GM10847 (cell line): ENCODE measurements around the gene CHMP5.

Experiments used
- POLR2A ChIP-seq: IDR thresholded peaks from 2 replicates; pipeline ENCODE4 v1.6.1; 2011; ENCODE audit not compliant: insufficient read length; ENCODE audit errors: extremely low read depth

Gene CHMP5

GRCh38 chr9:33233626-33234342 lies 31.1 kb upstream of the CHMP5 start:
- no peak for TF ChIP-seq POLR2A

GRCh38 chr9:33234511-33235467 lies 30.1 kb upstream of the CHMP5 start:
- TF ChIP-seq POLR2A, result no peak

DNA sequence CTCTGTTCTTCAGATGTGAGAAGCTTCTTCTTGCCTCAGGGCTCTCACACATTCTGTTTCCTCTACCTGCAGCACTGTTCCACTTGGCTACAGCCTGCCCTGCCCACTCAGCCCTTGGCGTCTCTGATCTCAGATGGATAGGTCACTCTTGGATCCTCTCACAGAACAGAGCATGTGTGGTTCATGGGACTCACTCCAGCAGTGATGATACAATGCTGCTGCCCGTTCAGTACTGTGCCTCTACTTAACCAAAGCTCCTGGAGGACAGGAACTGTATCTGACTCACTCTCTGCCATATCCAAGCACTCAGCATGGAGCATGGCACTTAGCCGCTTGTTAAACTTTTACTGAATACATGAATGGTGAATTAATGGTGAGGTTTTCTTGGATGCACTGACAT lies 28.3 kb upstream of the CHMP5 start:
- no peak for TF ChIP-seq POLR2A

DNA sequence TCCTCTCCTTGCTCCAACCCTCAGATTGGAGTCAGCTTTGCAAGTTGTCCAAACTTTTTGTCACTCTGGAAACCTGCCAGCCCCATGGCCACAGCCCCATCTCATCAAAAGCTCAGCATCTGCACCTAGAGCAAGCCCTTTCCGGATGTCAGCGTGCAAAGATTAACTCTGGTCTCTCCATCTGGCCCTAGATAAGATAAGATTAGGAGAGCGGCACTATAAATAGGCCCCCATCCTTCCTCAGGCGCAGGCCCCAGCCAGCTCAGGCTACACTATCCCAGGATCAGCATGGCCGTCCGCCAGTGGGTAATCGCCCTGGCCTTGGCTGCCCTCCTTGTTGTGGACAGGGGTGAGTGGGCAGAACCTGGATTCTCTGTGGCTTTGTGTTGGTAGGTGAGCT lies 24.9 kb upstream of the CHMP5 start, which contains the start of gene SPINK4:
Gene SPINK4 (plus strand): TSS at position 247 of the 400 bp plus-strand sequence. CDS start 42 bp downstream, at position 289.
- TF ChIP-seq POLR2A, result no peak

- no peak for TF ChIP-seq POLR2A
Observed at GRCh38 chr9:33241298-33241697, 23.6 kb upstream of the CHMP5 start.

DNA sequence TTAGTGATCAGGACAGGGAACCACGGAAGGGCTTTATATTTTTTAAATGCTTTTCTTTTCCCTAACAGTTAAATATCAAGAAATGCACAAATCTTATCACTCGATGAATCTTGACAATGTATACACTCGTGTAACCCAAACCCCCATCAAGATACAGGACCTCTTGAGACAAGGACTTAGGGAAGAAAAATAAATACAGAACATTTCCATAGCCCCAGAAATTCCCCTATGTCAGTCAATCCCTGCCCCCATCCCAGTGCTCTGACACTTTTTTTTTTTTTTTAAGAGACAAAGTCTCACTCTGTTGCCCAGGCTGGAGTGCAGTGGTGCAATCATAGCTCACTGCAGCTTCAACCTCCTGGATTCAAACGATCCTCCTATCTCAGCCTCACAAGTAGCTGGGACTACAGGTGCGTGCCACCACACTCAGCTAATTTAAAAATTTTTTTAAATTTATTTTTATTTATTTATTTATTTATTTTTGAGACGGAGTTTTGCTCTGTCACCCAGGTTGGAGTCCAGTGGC lies 22.2 kb upstream of the CHMP5 start:
- TF ChIP-seq POLR2A, result no peak

DNA sequence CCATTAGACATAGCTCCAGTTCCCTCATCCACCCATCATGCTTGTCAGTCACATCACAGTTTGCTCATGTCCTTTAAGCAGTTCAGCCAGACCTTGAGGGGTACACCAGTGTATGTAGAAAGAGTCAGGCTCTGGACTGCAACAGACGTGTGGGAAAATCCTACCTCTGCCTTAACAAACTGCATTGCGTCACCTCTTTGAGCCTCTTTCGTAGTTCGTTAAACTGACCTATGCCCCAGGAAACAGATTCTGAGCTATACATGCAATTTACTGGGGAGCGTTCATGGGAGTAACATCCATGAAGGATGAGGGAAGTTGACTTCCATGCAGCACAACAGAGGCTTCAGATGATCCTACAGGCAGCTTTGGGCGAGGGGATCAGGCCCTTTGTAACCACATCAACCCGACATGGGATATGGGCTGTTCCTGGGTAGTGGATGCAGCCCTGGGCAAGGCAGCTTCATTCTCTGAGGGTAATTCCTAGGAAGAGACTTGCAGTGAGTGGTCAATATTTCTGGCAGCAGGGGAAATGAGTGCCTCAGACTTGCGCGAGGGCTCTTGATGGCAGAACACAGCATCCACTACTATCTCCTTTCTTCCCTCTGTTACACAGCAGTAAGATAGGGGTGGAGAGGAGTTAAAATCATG lies 20.6 kb upstream of the CHMP5 start:
- TF ChIP-seq POLR2A, result no peak

DNA sequence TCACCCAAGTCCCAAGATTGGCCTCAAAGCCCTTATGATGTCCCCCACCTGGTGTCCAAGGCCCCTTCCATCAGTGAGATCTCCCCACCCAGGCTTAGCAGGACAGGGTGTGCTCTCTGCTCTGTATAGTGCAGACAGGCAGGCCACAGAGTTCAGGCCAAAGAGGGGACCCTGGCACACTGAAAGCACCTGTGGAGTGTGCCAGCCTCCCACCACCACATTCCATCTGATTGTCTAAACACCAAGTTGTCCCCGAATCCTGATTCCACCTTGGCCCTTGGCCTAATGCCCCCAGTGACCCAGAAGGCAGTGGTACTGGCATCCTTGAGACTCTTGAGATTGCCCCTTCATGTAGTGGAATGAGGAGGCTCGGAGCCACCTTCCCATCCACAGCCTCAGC lies 19.5 kb upstream of the CHMP5 start:
- no peak for TF ChIP-seq POLR2A

DNA sequence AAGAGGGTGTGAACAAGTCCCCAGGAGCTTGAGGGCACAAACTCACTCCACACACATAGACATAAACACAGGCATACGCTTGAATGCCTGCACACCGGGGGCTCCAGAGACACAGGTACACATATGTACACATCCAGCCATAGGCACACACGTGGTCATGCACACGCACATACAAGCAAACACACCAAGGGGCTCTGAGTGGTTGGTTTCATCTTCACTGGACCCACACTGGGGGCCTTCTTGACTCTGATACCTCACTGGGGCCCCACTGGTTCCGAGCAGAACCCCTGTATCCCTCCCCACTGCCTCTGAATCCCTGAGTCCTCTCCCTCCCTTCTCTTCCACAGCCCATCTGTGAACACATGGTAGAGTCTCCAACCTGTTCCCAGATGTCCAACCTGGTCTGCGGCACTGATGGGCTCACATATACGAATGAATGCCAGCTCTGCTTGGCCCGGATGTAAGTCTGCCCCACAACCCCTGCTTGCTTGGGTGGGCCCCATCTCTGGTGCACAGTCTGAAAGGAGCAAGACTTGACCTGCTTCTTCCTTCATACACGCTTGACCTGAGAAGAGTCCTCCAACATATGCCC lies 18.5 kb upstream of the CHMP5 start:
- no peak for TF ChIP-seq POLR2A

DNA sequence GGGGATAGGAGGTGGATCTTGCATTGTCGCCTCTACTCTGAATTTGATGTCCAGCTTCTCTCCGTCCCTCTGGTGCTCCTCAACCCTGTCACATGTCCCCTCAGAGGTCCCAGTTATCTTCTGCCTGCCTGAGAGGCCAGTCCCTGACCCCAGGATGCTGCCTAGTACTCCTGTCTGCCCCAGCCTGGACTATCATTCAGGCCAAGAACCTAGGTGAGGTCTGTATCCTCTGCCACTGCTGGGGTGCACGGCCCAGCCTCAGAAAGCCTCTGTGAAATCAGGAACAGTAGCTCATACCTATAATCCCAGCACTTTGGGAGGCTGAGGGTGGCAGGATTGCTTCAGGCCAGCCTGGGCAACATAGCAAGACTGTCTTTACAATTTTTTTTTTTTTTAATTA lies 16.2 kb upstream of the CHMP5 start:
- no peak for TF ChIP-seq POLR2A

DNA sequence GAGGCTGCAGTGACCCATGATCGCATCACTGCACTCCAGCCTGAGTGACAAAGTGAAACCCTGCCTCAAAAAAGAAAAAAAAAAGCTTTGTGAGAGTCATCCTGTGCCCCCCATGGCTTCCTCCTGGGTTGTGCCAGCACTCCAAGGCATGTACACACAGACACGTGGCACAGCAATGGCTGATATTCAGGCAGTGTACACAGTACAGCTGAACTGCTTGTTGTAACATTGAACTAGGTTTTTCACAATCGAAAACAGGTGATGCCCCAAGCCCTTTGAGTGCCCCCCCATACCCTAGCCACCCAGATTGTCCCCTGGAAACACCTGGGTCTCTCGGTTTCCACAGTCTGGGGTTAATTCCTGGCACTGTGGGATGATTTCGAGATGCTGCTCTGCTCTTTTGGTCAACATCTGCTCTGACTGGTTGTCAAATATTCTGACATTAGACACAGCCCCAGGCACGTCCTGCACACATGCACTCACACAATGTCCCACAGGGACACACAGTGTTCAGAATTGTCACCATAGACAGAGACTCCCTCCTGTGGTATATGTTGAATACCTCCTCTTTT lies 15.7 kb upstream of the CHMP5 start:
- no peak for TF ChIP-seq POLR2A

GRCh38 chr9:33249983-33250382 lies 14.9 kb upstream of the CHMP5 start:
- no peak for TF ChIP-seq POLR2A

DNA sequence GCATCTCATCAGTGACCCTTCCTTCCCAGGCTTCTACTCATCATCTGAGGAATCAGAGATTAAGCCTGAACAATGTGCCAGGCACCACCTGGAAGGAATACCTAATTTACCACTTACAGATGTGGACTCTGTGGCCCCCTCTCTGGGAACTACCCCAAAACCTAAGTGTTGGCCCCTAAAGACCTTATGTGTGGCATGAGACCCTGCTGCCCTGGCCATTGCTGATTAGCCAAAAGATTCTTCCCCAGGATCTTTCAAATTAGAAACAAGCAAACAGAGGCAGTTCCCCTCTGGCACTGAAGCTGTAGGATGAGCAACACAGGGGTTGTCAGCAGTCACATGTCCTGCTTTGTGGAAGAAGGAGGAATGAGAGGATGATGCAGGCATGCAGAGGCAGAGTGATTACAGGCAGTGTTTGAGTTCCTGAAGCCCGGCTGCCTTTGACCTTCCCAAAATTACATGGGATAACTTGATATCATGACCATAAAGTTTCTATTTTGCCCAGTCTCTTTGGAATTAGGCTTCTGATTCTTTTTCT lies 14.3 kb upstream of the CHMP5 start:
- no peak for TF ChIP-seq POLR2A

GRCh38 chr9:33254211-33254610 lies 10.6 kb upstream of the CHMP5 start:
- TF ChIP-seq POLR2A, result no peak
